ENCODE results near the gene ASTL.

The ASTL gene

DNA sequence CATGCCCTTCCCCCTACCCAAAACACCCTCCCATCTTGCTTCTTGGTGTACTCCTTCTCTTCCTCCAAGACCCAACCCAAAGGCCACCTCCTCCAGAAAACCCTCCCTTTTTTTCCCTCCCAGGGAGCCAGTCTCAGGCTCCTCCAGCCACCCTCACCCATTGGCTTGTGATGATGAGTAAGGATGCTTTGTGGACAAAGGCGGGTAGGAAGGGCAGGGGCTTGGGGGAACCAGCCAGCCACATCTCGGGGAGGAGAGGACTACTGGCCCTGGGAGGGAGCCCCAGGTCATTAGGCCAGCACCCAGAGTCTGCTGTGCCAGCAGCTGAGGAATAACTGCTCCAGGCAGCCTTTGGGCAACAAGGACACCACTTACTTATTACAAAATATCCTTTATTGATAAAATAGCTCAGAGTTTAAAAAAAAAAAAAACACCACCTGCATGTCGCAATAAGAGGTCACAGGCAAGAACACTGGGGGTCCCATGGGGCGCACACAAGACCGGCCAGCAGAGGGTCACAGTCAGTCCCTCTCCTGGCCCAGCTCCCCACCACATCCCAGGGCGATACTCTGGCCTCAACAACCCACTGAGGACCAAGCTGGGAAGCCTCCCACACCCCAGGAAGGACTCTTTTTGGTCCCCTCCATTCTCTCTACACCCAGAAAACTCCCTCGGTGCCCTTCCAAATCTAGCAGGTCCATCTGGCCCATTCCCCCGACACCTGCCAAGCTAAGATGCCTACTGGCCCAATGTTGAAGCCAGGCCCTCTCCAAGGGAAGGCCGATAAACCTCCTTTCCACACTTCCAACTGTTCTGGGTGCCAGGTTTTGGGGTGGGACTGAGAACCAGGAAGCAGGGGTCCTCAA is 25.6 kb downstream of the ASTL start:
- DNase-seq (ENCODE audit: low spot score): no peak

DNA sequence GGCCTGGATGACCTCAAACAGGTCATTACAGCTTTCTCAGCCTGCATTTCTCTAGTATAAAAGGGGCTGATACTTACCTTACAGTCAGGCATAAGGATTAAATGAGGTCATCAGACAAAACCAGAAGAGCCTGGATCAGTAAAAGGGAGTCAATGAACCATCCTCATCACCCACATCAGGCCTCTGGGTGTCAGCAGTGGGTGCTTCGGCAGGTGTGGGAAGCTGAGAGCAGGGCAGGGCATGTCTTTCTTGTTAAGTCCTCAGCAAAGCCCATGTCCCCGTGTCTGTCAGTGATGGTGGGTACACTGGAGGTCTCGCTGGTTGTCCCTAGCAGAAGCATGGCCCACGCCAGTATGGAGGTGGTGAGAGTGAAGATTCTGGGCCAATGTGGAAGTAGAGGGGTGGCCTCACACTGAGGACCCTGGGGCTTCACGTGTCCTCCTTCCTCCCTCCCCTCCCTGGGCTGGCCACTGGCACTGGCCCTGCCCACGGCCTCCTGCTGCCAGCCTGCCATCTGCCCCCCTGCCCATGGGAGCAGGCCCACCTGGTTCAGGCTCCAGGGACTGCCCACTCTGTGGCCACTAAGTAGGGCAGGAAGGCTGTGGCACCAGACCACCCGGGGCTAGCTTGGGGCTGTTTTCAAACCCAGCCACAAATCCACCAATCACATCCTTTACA is 26.3 kb downstream of the ASTL start:
- DNase-seq (ENCODE audit: low spot score): no peak

DNA sequence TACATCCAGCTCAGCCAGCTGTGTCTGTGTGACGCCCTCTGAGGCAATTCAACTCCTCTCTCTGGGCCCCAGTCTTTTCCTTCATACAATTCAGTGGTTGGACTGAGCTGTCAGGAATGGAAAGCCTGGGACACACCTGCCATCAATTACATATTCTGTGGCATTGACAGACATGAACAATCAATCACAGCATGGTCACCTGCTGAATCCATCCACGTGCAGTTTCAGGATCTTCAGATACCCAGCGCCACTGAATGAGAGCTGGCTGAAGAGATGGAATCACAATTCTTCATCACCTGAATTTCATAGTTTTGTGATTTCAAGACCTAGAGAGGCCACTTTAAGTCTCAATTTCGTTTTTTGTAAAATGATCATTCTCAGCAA is 27.1 kb downstream of the ASTL start:
- no peak for DNase-seq (ENCODE audit: low spot score)

DNA sequence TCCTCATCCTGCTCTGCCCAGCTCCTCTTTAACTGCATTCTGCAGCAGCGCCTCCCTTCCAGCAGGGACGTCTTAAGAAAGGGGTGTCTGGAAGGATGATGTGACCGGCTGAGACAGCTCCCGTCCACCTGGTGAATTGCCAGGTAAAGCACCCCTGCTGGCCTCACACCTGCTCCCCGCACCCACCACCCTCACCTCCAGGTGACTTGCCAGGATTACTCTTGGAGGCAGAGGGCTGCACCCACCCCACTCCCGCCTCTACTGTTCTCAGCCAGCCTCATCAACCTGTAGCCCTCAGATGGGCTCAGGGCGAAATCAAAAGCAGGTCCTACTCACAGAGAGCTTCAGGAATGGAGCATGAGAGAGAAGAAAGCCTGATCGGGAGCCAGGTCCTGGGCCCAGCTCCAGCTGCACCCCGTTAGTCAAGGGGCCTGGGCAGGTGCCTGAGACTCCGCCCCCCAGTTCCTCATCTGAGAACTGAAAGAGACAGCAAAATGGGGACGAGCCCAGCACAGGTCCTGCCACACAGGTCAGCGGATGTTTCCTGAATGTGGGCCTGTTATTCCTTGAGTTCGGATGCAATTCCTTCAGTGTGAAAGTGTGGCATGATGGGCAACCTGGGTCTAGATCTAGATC is 27.6 kb downstream of the ASTL start:
- DNase-seq (ENCODE audit: low spot score): no peak

DNA sequence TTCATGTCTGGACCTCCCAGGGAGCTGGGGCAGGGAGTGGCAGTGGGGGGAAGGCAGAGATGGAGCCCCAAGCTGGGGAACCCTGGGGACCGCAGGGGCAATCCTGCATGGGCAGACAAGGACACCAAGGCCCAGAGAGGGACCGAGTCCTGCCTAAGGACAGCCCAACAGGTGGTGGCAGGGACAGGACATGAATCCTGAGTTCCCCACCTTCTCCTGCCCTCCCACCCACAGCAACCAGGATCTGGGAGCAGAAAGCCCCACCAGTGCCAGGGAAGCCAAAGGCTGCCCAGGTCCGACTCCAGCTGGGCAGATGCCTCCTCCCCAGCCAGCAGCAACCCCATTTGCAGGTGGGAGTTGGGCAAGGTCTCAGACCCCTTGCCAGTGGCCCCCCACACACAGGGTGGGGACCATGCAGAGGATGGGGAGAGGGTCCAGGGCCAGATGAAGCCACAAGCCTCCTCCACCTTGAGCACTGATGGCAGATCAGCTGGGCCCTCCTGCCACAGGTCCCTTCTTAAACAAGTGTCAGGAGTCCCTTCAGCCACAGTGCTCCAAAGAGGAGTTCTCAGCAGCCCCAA is 28.3 kb downstream of the ASTL start:
- DNase-seq (ENCODE audit: low spot score): no peak

DNA sequence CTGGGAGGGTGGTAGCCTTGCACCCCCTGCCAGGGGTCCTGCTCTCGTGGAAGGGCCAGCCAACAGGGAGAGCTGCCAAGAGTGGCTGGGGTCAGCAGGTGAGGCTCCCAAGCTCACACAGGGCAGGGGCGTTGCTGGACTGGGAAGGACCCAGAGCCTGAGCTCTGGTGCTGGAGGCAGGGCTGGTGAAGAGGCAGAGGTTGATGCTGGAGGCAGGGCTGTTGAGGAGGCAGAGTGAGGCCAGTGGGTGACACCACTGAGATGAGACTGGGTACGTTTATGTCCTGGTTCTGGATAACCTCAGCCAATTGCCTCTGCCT is 29.0 kb downstream of the ASTL start:
- DNase-seq (ENCODE audit: low spot score): no peak

DNA sequence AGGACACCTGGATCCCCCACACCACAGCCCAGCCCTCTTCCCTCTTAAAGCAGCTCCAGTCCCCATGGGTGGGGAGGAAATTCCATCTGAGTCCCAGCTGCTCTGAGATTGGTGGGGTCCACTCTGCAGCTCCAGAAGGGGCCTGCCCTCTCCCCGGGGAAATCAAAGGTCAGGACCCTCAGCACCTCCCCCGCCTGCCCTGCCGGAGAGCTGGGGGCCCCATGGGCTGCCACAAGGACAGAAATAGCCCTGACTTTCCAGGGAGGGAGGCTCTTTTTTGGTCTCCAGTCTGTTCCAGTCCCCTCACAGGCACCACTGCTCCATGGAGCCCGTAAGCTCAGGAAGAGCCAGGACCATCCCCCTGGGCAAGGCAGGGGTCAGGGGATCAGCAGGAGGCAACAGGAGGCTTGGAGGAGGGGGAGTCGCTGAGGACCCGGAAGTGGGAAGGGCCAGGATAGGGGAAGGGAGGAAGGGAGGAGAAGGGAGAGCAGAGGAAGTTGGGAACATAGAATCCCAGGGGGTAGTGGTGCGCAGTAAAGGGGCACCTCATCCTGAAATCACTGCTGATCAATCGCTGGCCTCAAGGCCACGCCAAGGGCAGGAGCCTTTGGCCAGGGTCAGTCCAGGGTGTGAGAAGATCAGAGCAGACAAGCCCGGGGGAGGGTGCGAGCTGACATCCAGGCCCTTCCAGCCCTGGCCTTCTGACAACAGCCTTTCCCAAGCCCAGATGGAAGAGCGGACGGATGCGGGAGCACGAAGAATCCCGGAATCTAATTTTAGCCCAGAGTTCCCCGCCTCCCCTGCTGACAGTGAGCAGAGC is 29.6 kb downstream of the ASTL start:
- DNase-seq (ENCODE audit: low spot score): no peak

DNA sequence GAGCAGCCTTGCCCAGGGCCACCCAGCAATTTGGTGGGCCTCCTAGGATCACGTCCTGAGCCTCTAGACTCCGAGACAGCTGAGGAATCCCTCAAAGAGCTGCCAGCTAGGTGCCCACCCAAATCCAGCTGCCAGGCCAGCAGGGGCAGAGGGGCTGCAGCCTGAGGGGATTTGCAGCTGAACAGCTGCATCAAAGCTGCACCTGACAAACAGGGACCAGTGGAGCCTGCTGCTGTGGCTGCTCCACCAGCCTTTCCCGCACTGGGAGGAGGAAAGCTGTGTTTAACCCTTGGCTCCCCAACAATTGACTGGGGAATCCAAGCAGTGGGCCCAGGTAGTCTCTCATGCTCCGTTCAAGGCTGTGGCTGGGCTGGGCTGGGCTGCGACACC is 30.2 kb downstream of the ASTL start:
- no peak for DNase-seq (ENCODE audit: low spot score)

DNA sequence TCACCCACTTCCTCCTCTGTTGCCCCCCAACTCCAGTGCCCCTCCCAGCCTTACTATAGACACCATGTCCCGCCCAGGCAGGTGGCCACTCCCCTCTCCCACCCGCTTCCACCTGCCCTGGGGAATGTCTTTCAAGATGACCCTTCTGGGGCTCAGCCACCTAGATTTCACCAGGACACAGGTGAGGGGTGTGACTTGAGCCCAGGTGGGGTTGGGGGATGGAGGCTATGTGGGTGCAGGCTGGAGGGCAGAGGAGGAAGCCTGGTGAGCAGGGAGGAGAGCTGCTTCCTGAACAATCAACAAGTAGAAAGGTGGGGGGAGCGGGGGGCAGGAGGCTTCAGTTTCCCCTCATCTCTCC is 30.6 kb downstream of the ASTL start:
- DNase-seq (ENCODE audit: low spot score): no peak

DNA sequence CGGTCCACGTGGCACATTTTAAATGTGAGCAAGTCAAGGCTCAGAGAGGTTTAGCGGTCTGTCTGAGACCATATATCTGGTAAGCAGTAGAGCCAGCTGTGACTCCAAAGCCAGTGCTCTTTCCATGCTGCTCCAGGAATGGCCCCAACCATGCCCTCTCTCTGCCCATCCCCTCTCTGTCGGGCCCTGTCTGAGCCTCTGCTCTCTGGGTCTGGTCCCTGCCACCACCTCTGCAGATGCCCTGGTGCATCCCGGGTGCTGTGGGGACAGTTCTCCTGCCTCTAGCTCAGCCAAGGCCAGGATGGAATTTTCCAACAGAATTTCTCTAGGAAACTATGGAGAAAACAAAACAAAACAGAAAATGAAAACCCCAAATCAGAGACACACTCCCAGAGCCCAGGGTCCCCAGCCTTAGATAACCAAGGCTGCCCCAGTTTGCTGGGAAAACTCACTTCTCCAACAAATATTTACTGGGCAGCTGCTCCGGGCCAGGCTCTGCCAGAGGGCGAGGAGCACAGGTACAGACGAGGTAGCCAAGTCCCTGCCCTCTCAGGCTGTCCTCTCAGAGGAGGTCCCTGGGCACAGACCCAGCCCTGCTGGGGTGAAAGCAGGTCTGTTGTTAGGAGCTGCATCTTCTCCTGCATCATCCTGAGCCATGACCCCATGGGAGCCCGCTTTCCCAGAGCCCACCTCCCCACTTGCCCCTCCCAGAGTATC is 31.2 kb downstream of the ASTL start:
- no peak for DNase-seq (ENCODE audit: low spot score)

DNA sequence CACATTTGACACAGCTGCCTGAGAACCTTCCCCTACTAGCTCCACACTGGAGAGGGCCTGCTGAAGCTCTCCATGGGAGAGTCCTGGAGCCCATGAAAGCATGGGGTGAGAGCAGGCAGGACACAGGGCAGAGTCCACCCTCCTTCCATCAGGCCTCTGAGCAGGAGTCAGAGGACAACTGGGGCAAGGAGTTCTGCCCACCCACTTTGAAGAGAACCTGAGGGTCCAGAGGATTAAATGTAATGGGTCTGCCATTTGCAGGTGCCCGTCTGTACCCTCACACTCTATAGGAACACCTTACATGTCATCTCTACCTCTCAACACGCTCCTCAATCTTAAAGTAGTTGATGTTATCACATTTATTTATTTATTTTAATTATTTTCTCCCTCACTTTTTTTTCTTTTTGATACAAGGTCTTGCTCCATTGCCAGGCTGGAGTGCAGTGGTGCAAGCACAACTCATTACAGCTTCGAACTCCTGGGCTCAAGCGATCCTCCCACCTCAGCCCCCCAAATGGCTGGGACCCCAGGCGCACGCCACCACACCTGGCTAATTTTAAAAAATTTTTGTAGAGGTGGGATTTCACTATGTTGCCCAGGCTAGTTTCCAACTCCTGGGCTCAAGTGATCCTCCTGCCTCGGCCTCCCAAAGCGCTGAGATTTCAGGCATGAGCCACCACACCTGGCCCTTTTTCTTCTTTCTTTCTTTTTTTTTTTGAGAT is 32.1 kb downstream of the ASTL start:
- no peak for DNase-seq (ENCODE audit: low spot score)

DNA sequence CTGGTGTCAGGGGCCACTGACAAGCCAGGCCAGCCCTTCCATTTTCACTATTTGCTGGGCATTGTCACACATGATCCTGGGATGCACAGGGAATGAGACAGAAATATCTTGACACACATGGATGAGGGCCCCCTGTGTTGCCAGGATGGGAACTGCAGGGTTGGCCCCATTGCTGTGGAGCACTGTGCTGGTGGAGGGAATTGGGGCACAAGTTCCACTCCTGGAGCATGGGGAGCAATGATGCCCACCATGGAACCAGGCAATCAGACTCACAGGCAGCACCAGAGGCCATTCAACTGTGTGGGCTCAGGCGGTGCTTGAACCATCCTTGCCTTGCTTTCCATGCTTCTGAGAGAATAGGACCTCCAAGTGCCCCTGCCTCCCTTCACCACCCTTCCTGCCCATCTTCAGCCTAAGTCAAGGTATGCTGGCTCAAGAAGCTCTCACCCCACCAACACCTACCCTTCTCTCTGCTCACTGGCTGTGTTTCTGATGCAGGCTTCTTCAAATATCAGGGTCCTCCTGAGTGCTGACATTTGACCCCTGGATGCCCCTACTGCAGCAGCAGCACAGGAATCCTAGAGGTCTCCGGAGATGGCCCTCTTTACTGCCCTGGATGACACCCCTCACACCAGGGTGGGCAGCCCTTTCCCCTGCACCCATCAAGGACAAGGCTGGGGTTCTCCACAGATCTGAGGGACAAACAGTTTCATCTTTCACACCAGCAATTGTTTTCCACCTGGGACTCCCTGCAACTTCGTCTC is 33.0 kb downstream of the ASTL start:
- no peak for DNase-seq (ENCODE audit: low spot score)

DNA sequence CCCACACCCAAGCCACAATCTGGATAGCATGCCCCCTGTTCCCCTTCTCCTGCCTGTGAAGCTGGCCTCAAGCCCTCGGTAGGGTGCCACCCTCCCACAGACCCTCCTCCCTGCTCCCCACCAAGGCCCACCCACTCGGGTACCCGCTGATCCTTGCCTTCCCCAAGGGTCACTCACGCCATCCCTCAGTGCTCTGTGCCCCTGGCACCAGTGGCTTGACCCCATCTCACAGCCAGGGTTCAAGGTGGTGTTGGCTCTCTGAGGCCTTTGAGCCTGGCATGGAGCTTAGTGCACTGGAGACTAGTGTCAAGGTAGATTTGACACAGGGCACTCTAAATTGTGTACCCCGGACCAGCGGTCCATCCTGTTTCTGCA is 33.8 kb downstream of the ASTL start:
- DNase-seq (ENCODE audit: low spot score): no peak

DNA sequence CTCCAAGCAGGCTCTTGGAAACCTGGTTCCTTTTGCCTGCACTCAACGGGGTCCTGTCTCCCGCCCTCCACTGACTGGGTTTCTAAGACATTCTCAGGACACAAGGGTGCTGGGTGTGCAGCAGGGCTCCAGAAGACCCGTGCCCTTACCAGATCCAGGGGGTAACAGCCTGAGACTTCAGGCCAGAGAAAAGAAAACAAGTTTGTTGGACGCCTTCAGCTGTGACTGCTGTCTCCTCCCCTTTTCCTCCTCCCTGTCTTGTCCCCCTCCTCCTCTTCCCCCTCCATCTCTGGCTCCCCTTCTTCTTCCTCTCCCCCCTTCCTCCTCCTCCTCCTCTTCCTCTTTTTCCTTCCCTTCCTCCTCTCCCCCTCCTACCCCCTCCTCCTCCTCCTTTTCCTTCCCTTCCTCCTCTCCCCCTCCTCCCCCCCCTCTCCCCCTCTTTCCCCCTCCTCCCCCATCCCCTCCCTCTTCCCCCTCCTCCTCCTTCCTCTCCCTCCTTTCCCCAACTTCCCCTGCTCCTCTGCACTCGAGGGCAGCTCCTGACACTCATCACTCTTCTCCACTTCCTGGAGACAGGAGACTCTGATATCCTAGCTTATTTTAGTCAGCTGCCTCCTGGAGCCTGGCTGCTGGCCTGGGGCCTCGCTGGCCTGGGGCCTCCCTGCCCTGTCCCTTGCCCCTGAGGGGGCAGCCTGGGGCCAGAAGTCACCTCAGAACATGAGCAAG is 34.4 kb downstream of the ASTL start:
- DNase-seq (ENCODE audit: low spot score): no peak

DNA sequence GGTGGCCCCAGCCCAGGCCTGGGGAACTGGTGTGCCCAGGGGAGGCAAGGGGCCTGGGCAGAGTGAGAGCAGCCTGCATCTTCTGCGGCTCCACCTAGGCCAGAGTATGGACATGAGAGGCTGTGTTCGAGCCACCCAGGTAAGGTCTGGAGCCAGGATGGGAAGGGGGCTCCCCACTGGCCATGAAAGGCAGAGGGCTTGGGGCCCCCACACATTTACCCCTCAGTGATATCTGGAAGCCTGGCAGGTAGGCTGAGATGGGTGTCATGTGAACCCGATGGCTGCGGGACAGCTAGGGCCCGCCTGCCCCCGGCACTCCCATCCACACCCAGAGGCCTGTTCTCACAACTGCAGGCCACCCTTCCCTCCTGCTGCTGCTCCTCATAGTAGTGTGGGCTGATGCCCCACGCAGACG is 35.1 kb downstream of the ASTL start:
- DNase-seq (ENCODE audit: low spot score): no peak

DNA sequence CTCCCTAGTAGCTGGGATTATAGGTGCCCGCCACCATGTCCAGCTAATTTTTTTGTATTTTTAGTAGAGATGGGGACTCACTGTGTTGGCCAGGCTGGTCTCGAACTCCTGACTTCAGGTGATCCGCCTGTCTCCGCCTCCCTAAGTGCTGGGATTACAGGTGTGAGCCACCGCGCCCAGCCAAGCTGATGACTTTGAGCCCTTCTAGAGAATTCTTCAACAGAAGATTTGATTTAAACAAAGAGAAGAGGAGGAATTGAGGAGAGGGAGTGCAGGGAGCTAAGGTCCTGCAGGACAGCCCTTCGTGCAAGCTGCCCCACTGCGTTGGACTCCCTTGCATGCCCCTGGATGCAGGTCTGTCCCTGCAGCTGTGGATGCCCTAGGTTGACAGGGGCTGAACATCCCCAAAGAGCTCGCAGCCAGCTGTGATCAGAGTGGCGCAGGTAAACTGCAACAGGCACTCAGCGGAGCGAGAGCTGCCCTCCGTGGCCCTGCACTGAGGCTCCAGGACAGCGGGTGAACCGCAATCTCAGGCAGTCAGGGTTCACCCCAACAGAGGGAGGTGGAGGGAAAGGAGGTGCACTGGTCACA is 35.6 kb downstream of the ASTL start:
- no peak for DNase-seq (ENCODE audit: low spot score)

DNA sequence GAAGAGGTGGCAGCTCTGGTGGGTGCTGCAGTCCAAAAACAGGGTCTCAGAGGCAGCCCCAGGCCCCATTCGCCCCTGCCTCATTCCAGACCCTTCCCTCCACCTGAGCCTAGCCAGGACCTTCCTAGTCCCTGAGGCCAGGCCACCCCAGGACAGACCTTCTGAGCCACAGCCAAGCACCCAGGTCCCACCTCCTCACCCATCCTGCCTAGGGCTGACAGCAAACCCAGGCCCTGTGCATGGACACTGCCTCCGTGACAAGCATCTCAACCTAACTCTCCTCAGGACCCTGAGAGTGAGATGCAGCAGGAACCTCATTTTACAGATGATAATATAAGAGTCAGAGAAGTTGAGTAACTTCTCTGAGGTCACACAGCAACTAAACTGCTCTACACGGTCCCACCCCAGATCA is 37.4 kb downstream of the ASTL start:
- no peak for DNase-seq (ENCODE audit: low spot score)

DNA sequence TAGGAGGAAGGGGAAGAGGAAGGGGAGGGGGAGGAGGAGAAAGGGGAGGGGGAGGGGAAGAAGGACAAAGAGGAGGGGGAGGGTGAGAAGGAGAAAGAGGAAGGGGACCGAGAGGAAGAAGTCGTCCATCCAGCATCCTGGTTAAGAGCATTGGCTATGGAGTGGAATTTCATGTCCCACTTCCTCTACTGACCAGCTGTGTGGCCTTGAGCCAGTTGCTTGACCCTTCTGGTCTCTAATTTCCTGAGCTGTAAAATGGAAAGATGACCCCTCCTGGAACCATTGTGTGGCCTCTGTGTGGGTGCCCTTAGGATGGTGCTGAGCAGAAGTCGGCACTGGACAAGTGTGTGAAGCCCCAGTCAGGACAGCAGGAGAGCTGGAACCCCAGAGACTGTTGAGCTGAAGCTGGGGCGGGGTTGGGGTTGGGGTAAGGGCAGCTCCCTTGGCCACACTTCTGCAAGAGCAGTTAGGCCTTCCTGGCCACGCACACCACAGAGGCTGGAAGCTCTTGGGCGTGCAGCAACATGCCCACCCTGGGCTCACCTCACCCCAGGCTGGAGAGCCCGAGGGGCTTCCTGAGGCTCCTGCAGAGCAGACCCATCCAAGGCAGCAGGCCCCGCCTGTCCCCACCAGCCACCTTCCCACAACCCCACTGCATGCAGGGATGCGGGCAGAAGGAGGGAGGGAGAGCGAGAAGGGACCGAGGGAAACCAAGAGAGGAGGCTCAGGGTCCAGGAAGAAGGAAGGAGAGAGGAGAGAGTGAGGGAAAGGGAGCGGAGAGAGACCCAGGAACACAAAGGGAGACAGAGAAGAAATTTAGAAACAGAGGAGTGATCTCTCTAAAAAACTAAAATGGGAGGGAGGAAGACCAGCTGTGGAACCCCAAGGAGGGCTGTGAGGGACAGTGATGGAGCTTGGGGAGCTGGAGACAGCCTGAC is 38.2 kb downstream of the ASTL start:
- no peak for DNase-seq (ENCODE audit: low spot score)

All from pons (tissue), 1 donor.